HepG2 (cell line): ENCODE data around the gene PGGT1B. TPM values are rescaled to one million over a fixed set of nuclear protein-coding genes. Genes with fewer than 3 reads are reported as not detected.

Source experiments
- ATAC-seq: fragments of 200-7000 bp; cut with Tn5 transposase; 3 replicates; pipeline ENCODE4 v1.9.1; 2020; ENCODE audit warnings: mild to moderate bottlenecking, moderate library complexity
- BruUV-seq: library from RNA; stranded (reverse); fragments of 400-500 nt; replicated peaks from 2 replicates; lab custom pipeline; 2021; lab: Mats Ljungman, UMichigan
- CTCF ChIA-PET: fragments of 300-600 bp; formaldehyde crosslinking; extraction: SDS; loops from one replicate; lab custom pipeline; 2021; ENCODE audit warnings: low total read pairs, inconsistent platforms, low intra/inter-chr PET ratio; lab: Yijun Ruan, JAX
- POLR2A ChIA-PET: fragments of 350-600 bp; sonication (Branson Sonifier 250); formaldehyde crosslinking; loops from one replicate; lab custom pipeline; 2020; ENCODE audit warnings: antibody characterized with exemption, inconsistent platforms; lab: Yijun Ruan, JAX
- DNase-seq: peaks from one replicate; pipeline ENCODE4 v3.0.0-alpha.2; 2015; ENCODE audit warnings: low spot score
- FAIRE-seq: peaks from 3 replicates; lab custom pipeline; 2011; peaks lifted over from hg19 to GRCh38; lab: Jason Lieb, UNC
- H2AFZ ChIP-seq: one replicate; pipeline ENCODE4 v1.6.1; 2011; ENCODE audit warnings: low read length, inconsistent platforms
- H3K27ac ChIP-seq: fragments of 300-600 bp; 3 replicates; pipeline ENCODE4 v1.8.0; 2011; ENCODE audit warnings: mixed run types, mild to moderate bottlenecking, mixed read lengths, low read length, inconsistent platforms; ENCODE audit not compliant: insufficient read depth; ENCODE audit errors: extremely low read length
- H3K27me3 ChIP-seq, 2 experiments: fragments of 200-600 bp in 1 of 2; 2 replicates in 1 of 2; 3 replicates in 1 of 2; pipeline versions ENCODE4 v1.6.0 to v1.8.0; 2011; ENCODE audit warnings: low read length in 2 of 2, mild to moderate bottlenecking in 2 of 2, moderate library complexity in 2 of 2, inconsistent platforms in 1 of 2; ENCODE audit not compliant: insufficient read depth in 2 of 2, control insufficient read depth in 1 of 2
- H3K36me3 ChIP-seq, 2 experiments: fragments of 200-600 bp in 1 of 2; replicated peaks in 1 of 2; 2 replicates in 1 of 2; 3 replicates in 1 of 2; pipeline versions ENCODE4 v1.5.1 to v1.8.0; 2011; ENCODE audit warnings: low read length in 2 of 2, inconsistent platforms in 1 of 2; ENCODE audit not compliant: insufficient read depth in 2 of 2, control insufficient read depth in 1 of 2
- H3K4me1 ChIP-seq: 2 replicates; pipeline ENCODE4 v1.5.1; 2012; ENCODE audit warnings: low read length, inconsistent platforms; ENCODE audit not compliant: insufficient read depth
- H3K4me2 ChIP-seq: 2 replicates; pipeline ENCODE4 v1.6.0; 2011; ENCODE audit warnings: low read depth, low read length, inconsistent platforms
- H3K4me3 ChIP-seq, 3 experiments: fragments of 200-600 bp in 1 of 3; sonication (generic), shearing (Covaris generic) in 1 of 3; replicated peaks in 1 of 3; 2 replicates each; pipeline ENCODE4 v1.5.1; 2011 to 2016; ENCODE audit warnings: low read length in 3 of 3, inconsistent platforms in 2 of 3, low read depth in 2 of 3, mild to moderate bottlenecking in 2 of 3, control low read depth in 1 of 3, mixed read lengths in 1 of 3; ENCODE audit not compliant: insufficient read depth in 1 of 3
- H3K79me2 ChIP-seq: one replicate; pipeline ENCODE4 v1.6.1; 2011; ENCODE audit warnings: low read length, inconsistent platforms; ENCODE audit not compliant: insufficient read depth
- H3K9ac ChIP-seq: 2 replicates; pipeline ENCODE4 v1.6.0; 2011; ENCODE audit warnings: mild to moderate bottlenecking, low read depth, low read length, inconsistent platforms; ENCODE audit not compliant: insufficient read depth
- H3K9me3 ChIP-seq: 2 replicates; pipeline ENCODE4 v1.5.1; 2012; ENCODE audit warnings: mild to moderate bottlenecking, low read length
- H4K20me1 ChIP-seq: 2 replicates; pipeline ENCODE4 v1.6.0; 2011; ENCODE audit warnings: inconsistent platforms, mild to moderate bottlenecking, low read length, moderate library complexity; ENCODE audit not compliant: insufficient read depth
- DBP ChIP-seq: sonication (generic); formaldehyde crosslinking; IDR thresholded peaks from 2 replicates; pipeline ENCODE4 v1.4.0; 2020; ENCODE audit warnings: missing genetic modification reagents; ENCODE audit errors: not compliant biosample characterization
- ETV5 ChIP-seq: IDR thresholded peaks from 2 replicates; pipeline ENCODE4 v1.6.1; 2018; ENCODE audit warnings: missing biosample characterization, missing genetic modification reagents, inconsistent platforms, borderline replicate concordance
- GRHL1 ChIP-seq: sonication (generic); formaldehyde crosslinking; conservative IDR thresholded peaks from 2 replicates; pipeline ENCODE4 v1.8.0; 2022; ENCODE audit warnings: missing genetic modification reagents
- KDM6A ChIP-seq: IDR thresholded peaks from 2 replicates; pipeline ENCODE4 v1.6.1; 2016; ENCODE audit warnings: low read depth
- MIXL1 ChIP-seq: IDR thresholded peaks from 2 replicates; pipeline ENCODE4 v1.6.1; 2016
- RFX3 ChIP-seq: IDR thresholded peaks from 2 replicates; pipeline ENCODE4 v1.6.1; 2016; ENCODE audit warnings: missing biosample characterization, missing genetic modification reagents
- SP1 ChIP-seq, 2 experiments: fragments of 450-650 bp in 1 of 2; sonication (generic) in 1 of 2; formaldehyde crosslinking in 1 of 2; IDR thresholded peaks; 2 replicates each; pipeline versions ENCODE4 v1.4.0 to v1.6.1; 2016 to 2020; ENCODE audit warnings: missing genetic modification reagents in 1 of 2
- TFDP1 ChIP-seq: IDR thresholded peaks from 2 replicates; pipeline ENCODE4 v1.6.1; 2016; ENCODE audit warnings: missing compliant biosample characterization, missing genetic modification reagents, borderline replicate concordance
- ZKSCAN1 ChIP-seq: fragments of 150-350 bp; IDR thresholded peaks from 2 replicates; pipeline ENCODE4 v1.6.1; 2014; ENCODE audit warnings: low read length
- ZNF143 ChIP-seq: sonication (generic); formaldehyde crosslinking; IDR thresholded peaks from 2 replicates; pipeline ENCODE4 v1.4.0; 2020; ENCODE audit warnings: missing genetic modification reagents
- ZNF180 ChIP-seq: sonication (generic); formaldehyde crosslinking; IDR thresholded peaks from 2 replicates; pipeline ENCODE4 v1.4.0; 2020; ENCODE audit warnings: low read depth, missing genetic modification reagents, borderline replicate concordance
- ZNF20 ChIP-seq: sonication (generic); formaldehyde crosslinking; IDR thresholded peaks from 2 replicates; pipeline ENCODE4 v1.4.0; 2020; ENCODE audit warnings: mild to moderate bottlenecking, moderate library complexity, missing genetic modification reagents
- ZNF260 ChIP-seq: sonication (generic); formaldehyde crosslinking; IDR thresholded peaks from 2 replicates; pipeline ENCODE4 v1.4.0; 2020; ENCODE audit warnings: missing genetic modification reagents, low read depth, mild to moderate bottlenecking, borderline replicate concordance
- ZNF333 ChIP-seq: sonication (generic); formaldehyde crosslinking; IDR thresholded peaks from 2 replicates; pipeline ENCODE4 v1.4.0; 2020; ENCODE audit warnings: mild to moderate bottlenecking, missing genetic modification reagents, borderline replicate concordance
- ZNF382 ChIP-seq: sonication (generic); formaldehyde crosslinking; IDR thresholded peaks from 2 replicates; pipeline ENCODE4 v1.5.0; 2020; ENCODE audit warnings: missing genetic modification reagents, mild to moderate bottlenecking, borderline replicate concordance
- ZNF746 ChIP-seq: sonication (generic); formaldehyde crosslinking; IDR thresholded peaks from 2 replicates; pipeline ENCODE4 v1.8.0; 2022; ENCODE audit warnings: mild to moderate bottlenecking, missing genetic modification reagents
- ZNF747 ChIP-seq: sonication (generic); formaldehyde crosslinking; IDR thresholded peaks from 2 replicates; pipeline ENCODE4 v1.8.1; 2023; ENCODE audit warnings: missing genetic modification reagents, mild to moderate bottlenecking, borderline replicate concordance
- ZUFSP ChIP-seq: sonication (generic); formaldehyde crosslinking; IDR thresholded peaks from 2 replicates; pipeline ENCODE4 v1.9.0; 2021; ENCODE audit warnings: missing genetic modification reagents, mild to moderate bottlenecking, borderline replicate concordance
- WGBS: methylation state at CpG from one replicate; pipeline ENCODE4 v1.1.6; 2017; ENCODE audit warnings: low lambda C conversion rate; 5-methylcytosine and 5-hydroxymethylcytosine counted together
- in situ Hi-C: cut with HindIII; loops from 2 replicates; pipeline ENCODE4 v1.10.0; 2017; ENCODE audit warnings: low pct_unique_long_range_greater_than_20kb; ENCODE audit not compliant: extremely low pct_ligation_motif_present
- intact Hi-C: fragments of 100-400 bp; cut with micrococcal nuclease; formaldehyde crosslinking; loops from one replicate; pipeline ENCODE4 v1.10.0; 2022; ENCODE audit not compliant: unreplicated experiment
- polyA plus RNA-seq, 8 experiments: library from polyadenylated mRNA; depleted of rRNA in 3 of 8; stranded (reverse) in 7 of 8; unstranded in 1 of 8; fragments of >200 nt; fragmentation: Illumina TruSeq in 4 of 8; extraction: Trizol in 4 of 8; gene quantifications; 2 replicates each; pipeline versions ENCODE4 v1.2.1 to v1.2.3, GENCODE V29; 2011 to 2016; ENCODE audit warnings: low read depth in 4 of 8, missing spikeins in 1 of 8, mixed read lengths in 1 of 8; ENCODE audit not compliant: insufficient read depth in 1 of 8
- total RNA-seq, 5 experiments: library from RNA; depleted of rRNA; stranded (reverse); fragments of >200 nt; fragmentation: Illumina TruSeq; extraction: Trizol; gene quantifications; 2 replicates each; pipeline ENCODE4 v1.2.3, GENCODE V29; 2016; ENCODE audit warnings: low read depth in 1 of 5

PGGT1B gene
- total and polyA plus RNA-seq, 2 of the 13 experiments (the other 11 are each of a cell fraction or from before 2014, with no cell fraction given) = 2.4 to 42.7 TPM

GRCh38 chr5:115272297-115272958, 9.8 kb upstream of the PGGT1B start:
- Histone ChIP-seq H3K9ac (no peak overlapping the region), H3K4me2 (no peak overlapping the region), H4K20me1 (no peaks in the 10 kb centered on the region), H3K4me3 (no peak overlapping the region), H3K79me2 (no peaks in the 10 kb centered on the region), H3K27me3 (no peaks in the 10 kb centered on the region), H3K4me1 (no peaks in the 10 kb centered on the region)
- no TSS peak for BruUV-seq
- 95% methylated on average over 3 of the region's 3 CpGs for WGBS
- FAIRE-seq = no peak
- POLR2A ChIA-PET = no interaction called here
- in situ Hi-C loops = no loop called here
- no peak for DNase-seq
- no peak for ATAC-seq
- TF ChIP-seq ZNF747 = no peak
- no peak for TF ChIP-seq KDM6A (CRISPR knock-in tag)
- TF ChIP-seq ZNF143 = no peak
- no peak for TF ChIP-seq DBP
- no peak for TF ChIP-seq SP1 (IDR thresholded peaks at IDR 0.05)
- no peak for TF ChIP-seq SP1 (CRISPR knock-in tag; IDR thresholded peaks at IDR 0.05)
- no peak for TF ChIP-seq GRHL1 (CRISPR knock-in tag)
- TF ChIP-seq MIXL1 = no peak
- TF ChIP-seq TFDP1 (CRISPR knock-in tag) = no peak
- no peak for TF ChIP-seq ZNF746 (CRISPR knock-in tag)
- TF ChIP-seq ZKSCAN1 = no peak
- no peak for TF ChIP-seq ZNF382 (CRISPR knock-in tag)
- TF ChIP-seq ZNF20 (CRISPR knock-in tag) = no peak
- no peak for TF ChIP-seq ETV5
- no peak for TF ChIP-seq ZNF333 (CRISPR knock-in tag)
- no peak for TF ChIP-seq ZNF180
- TF ChIP-seq RFX3 (CRISPR knock-in tag) = no peak
- no peak for TF ChIP-seq ZUFSP (CRISPR knock-in tag)
- TF ChIP-seq ZNF260 (CRISPR knock-in tag) = no peak
- TF ChIP-seq, all 625 proteins: peak for 0
- H2AFZ ChIP-seq = no peak overlapping the region
- intact Hi-C loops = no loop called here
- H3K36me3 ChIP-seq = no peaks in the 10 kb centered on the region
- no peaks in the 10 kb centered on the region for H3K9me3 ChIP-seq
- H3K27ac ChIP-seq = no peak overlapping the region
- CTCF ChIA-PET = no interaction called here
